H1 (cell line): ENCODE measurements around the gene HLX. TPM values are rescaled to one million over a fixed set of nuclear protein-coding genes. Genes with fewer than 3 reads are reported as not detected.

Experiments used
- BCL11A ChIP-seq, 2 experiments: IDR thresholded peaks; one replicate each; pipeline ENCODE4 v1.6.1; 2011; ENCODE audit warnings: low read depth in 2 of 2, low read length in 2 of 2, mild to moderate bottlenecking in 2 of 2
- BRCA1 ChIP-seq: IDR thresholded peaks from 2 replicates; pipeline ENCODE4 v1.6.1; 2012; ENCODE audit warnings: low read depth, low read length, improper control_type of control experiment
- CTCF ChIP-seq, 3 experiments: IDR thresholded peaks; 1 replicate in 2 of 3; 2 replicates in 1 of 3; pipeline versions ENCODE4 v1.5.1 to v1.6.1; 2011; ENCODE audit warnings: low read length in 3 of 3, mild to moderate bottlenecking in 3 of 3, inconsistent platforms in 2 of 3, low read depth in 1 of 3, moderate library complexity in 1 of 3; ENCODE audit not compliant: insufficient read depth in 1 of 3; ENCODE audit errors: control extremely low read depth in 1 of 3
- EZH2 ChIP-seq: fragments of 200-600 bp; sonication (generic); IDR thresholded peaks from 2 replicates; pipeline ENCODE4 v1.7.1; 2012; ENCODE audit warnings: low read depth, mild to moderate bottlenecking, moderate library complexity, low read length, inconsistent platforms; ENCODE audit not compliant: severe bottlenecking
- KDM4A ChIP-seq: IDR thresholded peaks from one replicate; pipeline ENCODE4 v1.7.1; 2012; ENCODE audit warnings: low read depth, mild to moderate bottlenecking, moderate library complexity, low read length, inconsistent platforms; ENCODE audit not compliant: severe bottlenecking
- SRF ChIP-seq: IDR thresholded peaks from 2 replicates; pipeline ENCODE4 v1.6.1; 2011; ENCODE audit warnings: mild to moderate bottlenecking, low read depth, low read length, moderate library complexity
- polyA plus RNA-seq, 7 experiments: library from polyadenylated mRNA; depleted of rRNA in 3 of 7; stranded (reverse) in 5 of 7; unstranded in 2 of 7; fragments of >200 nt in 5 of 7; fragments of 200-250 nt in 2 of 7; gene quantifications; 1 replicate in 5 of 7; 2 replicates in 1 of 7; 4 replicates in 1 of 7; pipeline versions ENCODE4 v1.2.1 to v1.2.3, GENCODE V29; 2011 to 2013; ENCODE audit warnings: missing spikeins in 2 of 7, mixed read lengths in 2 of 7
- total RNA-seq: library from RNA; stranded (reverse); fragmentation: NEBNext Ultra II Directional; extraction: Animal tissue kit (Norgen Biotek cat#: 25700); gene quantifications from 2 replicates; pipeline ENCODE4 v1.2.1, GENCODE V29; 2021

The HLX gene
- total and polyA plus RNA-seq, 2 of the 8 experiments (the other 6 are each of a cell fraction or from before 2014, with no cell fraction given), result 0.11 to 0.30 TPM

GRCh38 chr1:220917101-220917500 lies 37.9 kb downstream of the HLX start (continued):
- TF ChIP-seq EZH2 (no peak), KDM4A (no peak), BRCA1 (no peak), CTCF (IDR thresholded peaks at IDR 0.05; ENCODE audit: control extremely low read depth in 1 of 3, insufficient read depth in 1 of 3, low read depth in 1 of 3, low read length in 3 of 3) (no peak), SRF (no peak), BCL11A (IDR thresholded peaks at IDR 0.05; ENCODE audit: low read depth in 2 of 2, low read length in 2 of 2) (no peak)
